ENCODE results near the gene SPN. TPM values are rescaled to one million over a fixed set of nuclear protein-coding genes. Genes with fewer than 3 reads are reported as not detected.

The SPN gene
- polyA plus RNA-seq, 1 of the 3 experiments (the other 2 are of a cell fraction): 0.10 TPM

DNA sequence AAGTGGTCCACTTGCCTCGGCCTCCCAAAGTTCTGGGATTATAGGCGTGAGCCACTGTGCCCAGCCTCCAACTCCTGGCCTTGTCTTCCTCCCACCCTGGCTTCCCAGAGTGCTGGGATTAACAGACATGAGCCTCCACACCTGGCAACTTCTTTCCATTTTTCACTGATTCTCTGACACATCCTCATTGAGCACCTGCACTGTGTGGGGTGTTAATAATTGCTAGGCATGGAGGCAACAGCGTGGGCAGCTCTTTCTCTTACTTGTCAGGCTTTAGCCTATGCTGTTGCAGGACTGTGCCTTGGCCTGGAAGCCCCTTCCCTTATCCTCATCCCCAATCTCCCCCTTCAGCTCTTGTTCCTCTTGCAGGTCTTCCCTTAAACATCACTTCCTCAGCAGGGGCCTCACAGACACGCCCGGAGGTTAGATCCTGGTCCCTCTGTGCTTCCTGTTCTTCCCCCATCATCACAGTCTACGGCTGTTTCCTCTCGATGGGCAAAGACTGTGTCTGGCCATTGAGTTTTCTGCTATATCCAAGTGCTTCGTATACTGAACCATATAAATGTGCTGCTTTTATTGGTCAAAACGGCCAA, 23.8 kb downstream of the SPN start:
- Histone ChIP-seq H3K4me2 (no peak overlapping the region), H2AFZ (ENCODE audit: low read depth) (no peak overlapping the region), H3F3A (replicated peaks; ENCODE audit: insufficient read depth) (no peaks in the 10 kb centered on the region), H3K27me3 (ENCODE audit: insufficient read depth) (no peaks in the 10 kb centered on the region), H3K4me3 (ENCODE audit: low read depth in 2 of 2, low read length in 1 of 2) (no peak overlapping the region), H3K9ac (no peak overlapping the region), H3K9me2 (no peaks in the 10 kb centered on the region), H3K9me3 (no peaks in the 10 kb centered on the region), H3K4me1 (ENCODE audit: control insufficient read depth in 1 of 2, insufficient read depth in 2 of 2, low read depth in 1 of 2, low read length in 1 of 2) (no peaks in the 10 kb centered on the region), H4K20me1 (ENCODE audit: insufficient read depth) (no peaks in the 10 kb centered on the region), H3K36me3 (replicated peaks in 1 of 2; ENCODE audit: control insufficient read depth in 1 of 2, insufficient read depth in 2 of 2, low read length in 1 of 2) (no peaks in the 10 kb centered on the region), H3K79me2 (ENCODE audit: insufficient read depth) (no peaks in the 10 kb centered on the region), H3K27ac (ENCODE audit: low read depth in 2 of 2, low read length in 1 of 2) (no peak overlapping the region)
- 78% methylated on average over 9 of the region's 9 CpGs for WGBS (ENCODE audit: low lambda C conversion rate)
- no peak for DNase-seq
- ChIA-PET CTCF (interaction anchor here (2.8 kb wide), 1 partner anchor 13 kb away, joined by 15 read pairs; no protein-coding TSS in a partner anchor), POLR2A (no interaction called here)
- TF ChIP-seq ZBTB33 (IDR thresholded peaks at IDR 0.05; ENCODE audit: borderline replicate concordance, low read depth) (no peak), EP300 (IDR thresholded peaks at IDR 0.05; ENCODE audit: borderline replicate concordance in 1 of 2, low read depth in 1 of 2, low read length in 1 of 2) (no peak), USF1 (IDR thresholded peaks at IDR 0.05; ENCODE audit: borderline replicate concordance, low read depth) (no peak), PBX3 (IDR thresholded peaks at IDR 0.05) (no peak), FOXJ3 (CRISPR knock-in tag; IDR thresholded peaks at IDR 0.05) (no peak), TEAD4 (IDR thresholded peaks at IDR 0.05; ENCODE audit: borderline replicate concordance, insufficient read depth) (no peak), JUND (IDR thresholded peaks at IDR 0.05) (no peak), GATA2 (CRISPR knock-in tag; IDR thresholded peaks at IDR 0.05) (no peak), REST (IDR thresholded peaks at IDR 0.05; ENCODE audit: low read depth, low read length) (no peak), POLR2AphosphoS5 (IDR thresholded peaks at IDR 0.05; ENCODE audit: low read depth, low read length) (no peak), YY1 (IDR thresholded peaks at IDR 0.05; ENCODE audit: low read depth) (no peak), RXRA (IDR thresholded peaks at IDR 0.05; ENCODE audit: borderline replicate concordance, low read depth) (no peak), FOXM1 (IDR thresholded peaks at IDR 0.05; ENCODE audit: low read depth) (no peak), FOSL2 (IDR thresholded peaks at IDR 0.05; ENCODE audit: borderline replicate concordance, low read depth) (no peak), RFX5 (IDR thresholded peaks at IDR 0.05; ENCODE audit: low read length) (no peak), MAX (IDR thresholded peaks at IDR 0.05; ENCODE audit: low read depth) (no peak), GABPA (IDR thresholded peaks at IDR 0.05; ENCODE audit: low read depth) (no peak)
- TF ChIP-seq, protein P1, sequence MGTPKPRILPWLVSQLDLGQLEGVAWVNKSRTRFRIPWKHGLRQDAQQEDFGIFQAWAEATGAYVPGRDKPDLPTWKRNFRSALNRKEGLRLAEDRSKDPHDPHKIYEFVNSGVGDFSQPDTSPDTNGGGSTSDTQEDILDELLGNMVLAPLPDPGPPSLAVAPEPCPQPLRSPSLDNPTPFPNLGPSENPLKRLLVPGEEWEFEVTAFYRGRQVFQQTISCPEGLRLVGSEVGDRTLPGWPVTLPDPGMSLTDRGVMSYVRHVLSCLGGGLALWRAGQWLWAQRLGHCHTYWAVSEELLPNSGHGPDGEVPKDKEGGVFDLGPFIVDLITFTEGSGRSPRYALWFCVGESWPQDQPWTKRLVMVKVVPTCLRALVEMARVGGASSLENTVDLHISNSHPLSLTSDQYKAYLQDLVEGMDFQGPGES (IDR thresholded peaks at IDR 0.05; ENCODE audit: low read depth, low read length): no peak

Measured in SK-N-SH (cell line).